Nephron (organoid): ENCODE data around the gene CTRB1.

Experiments
- H3K27ac Mint-ChIP-seq, 3 experiments: 2 replicates each; pipeline ENCODE4 v1.8.0; 2020; ENCODE audit warnings: mixed read lengths in 3 of 3, mild to moderate bottlenecking in 2 of 3, moderate library complexity in 1 of 3
- H3K27me3 Mint-ChIP-seq: 2 replicates; pipeline ENCODE4 v1.8.0; 2021; ENCODE audit warnings: low read depth, mild to moderate bottlenecking, moderate library complexity, mixed read lengths
- H3K36me3 Mint-ChIP-seq: 2 replicates; pipeline ENCODE4 v1.8.0; 2020; ENCODE audit warnings: low read depth, mixed read lengths
- H3K4me1 Mint-ChIP-seq: 2 replicates; pipeline ENCODE4 v1.8.0; 2020; ENCODE audit warnings: mixed read lengths
- H3K4me3 Mint-ChIP-seq, 3 experiments: 2 replicates each; pipeline ENCODE4 v1.8.0; 2020; ENCODE audit warnings: mild to moderate bottlenecking in 3 of 3, mixed read lengths in 3 of 3, moderate library complexity in 2 of 3
- H3K9me3 Mint-ChIP-seq: 2 replicates; pipeline ENCODE4 v1.8.0; 2020; ENCODE audit warnings: mixed read lengths
- TF ChIP-seq, protein P1 (sequence below), 3 experiments: fragments of 200-600 bp; sonication (generic); IDR thresholded peaks; one replicate each; pipeline ENCODE4 v1.5.0; 2021; ENCODE audit warnings: antibody characterized with exemption in 3 of 3; ENCODE audit not compliant: unreplicated experiment in 3 of 3

CTRB1 gene

DNA sequence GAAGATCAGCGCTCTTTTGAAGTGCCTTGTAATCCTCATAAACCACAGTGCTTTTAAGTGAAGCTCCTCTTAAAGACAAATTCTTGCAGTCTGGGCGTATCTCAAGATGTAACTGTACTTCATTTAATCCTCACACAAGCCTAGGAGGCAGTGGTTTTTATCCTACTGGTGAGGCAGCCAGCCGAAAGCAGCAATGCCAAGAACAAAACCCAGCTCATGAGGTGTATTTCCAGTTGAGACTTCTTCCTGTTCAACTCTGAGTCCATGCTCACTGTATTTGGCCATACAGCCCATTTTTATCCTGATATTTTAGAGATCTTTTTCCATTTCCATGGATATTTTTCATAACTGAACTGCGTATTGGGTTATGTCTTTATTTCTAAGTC, 25.5 kb upstream of the CTRB1 start:
- TF ChIP-seq, protein P1, sequence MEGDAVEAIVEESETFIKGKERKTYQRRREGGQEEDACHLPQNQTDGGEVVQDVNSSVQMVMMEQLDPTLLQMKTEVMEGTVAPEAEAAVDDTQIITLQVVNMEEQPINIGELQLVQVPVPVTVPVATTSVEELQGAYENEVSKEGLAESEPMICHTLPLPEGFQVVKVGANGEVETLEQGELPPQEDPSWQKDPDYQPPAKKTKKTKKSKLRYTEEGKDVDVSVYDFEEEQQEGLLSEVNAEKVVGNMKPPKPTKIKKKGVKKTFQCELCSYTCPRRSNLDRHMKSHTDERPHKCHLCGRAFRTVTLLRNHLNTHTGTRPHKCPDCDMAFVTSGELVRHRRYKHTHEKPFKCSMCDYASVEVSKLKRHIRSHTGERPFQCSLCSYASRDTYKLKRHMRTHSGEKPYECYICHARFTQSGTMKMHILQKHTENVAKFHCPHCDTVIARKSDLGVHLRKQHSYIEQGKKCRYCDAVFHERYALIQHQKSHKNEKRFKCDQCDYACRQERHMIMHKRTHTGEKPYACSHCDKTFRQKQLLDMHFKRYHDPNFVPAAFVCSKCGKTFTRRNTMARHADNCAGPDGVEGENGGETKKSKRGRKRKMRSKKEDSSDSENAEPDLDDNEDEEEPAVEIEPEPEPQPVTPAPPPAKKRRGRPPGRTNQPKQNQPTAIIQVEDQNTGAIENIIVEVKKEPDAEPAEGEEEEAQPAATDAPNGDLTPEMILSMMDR (IDR thresholded peaks at IDR 0.05; ENCODE audit: unreplicated experiment in 3 of 3) = no peak
- Mint-ChIP-seq H3K36me3 (no peaks in the 10 kb centered on the region), H3K27me3 (peaks cover 7% of the 10 kb centered on the region), H3K27ac (no peak overlapping the region), H3K4me1 (no peaks in the 10 kb centered on the region), H3K9me3 (no peaks in the 10 kb centered on the region), H3K4me3 (no peak overlapping the region)

DNA sequence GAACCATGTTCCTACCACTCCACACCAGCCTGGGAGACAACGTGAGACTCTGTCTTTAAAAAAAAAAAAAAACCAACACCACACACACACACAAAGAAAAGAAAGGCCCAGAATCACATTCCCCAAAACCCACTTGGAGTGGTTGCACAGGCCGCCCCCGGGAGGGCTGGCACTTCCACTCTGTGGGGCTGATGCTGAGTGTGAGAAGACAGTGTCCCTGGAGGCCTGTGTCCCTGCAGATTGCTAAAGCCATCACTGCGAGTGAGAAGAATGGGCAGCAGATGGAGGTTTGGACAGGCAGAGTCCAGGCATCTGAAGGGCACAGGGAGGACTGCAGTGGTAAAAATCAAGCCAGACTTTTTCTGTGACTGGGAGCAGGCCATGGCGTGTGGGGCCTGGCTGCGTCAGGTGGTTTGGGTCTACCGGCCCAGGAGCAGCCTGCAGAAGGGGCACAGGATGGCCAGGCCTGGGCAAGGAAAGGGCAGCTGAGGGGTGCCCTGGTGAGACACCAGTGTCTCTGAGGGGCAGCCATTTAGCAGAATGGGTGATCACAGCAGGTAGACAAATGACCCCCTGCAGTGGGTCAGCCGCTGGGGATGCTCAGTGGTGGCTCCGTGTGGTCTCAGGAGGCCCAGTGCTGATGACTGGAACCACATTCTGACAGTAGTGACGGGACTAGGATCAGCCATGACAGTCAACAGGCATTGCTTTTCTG, 24.9 kb upstream of the CTRB1 start:
- Mint-ChIP-seq H3K27ac (no peak overlapping the region), H3K27me3 (peaks cover 8% of the 10 kb centered on the region), H3K4me1 (no peaks in the 10 kb centered on the region), H3K9me3 (no peaks in the 10 kb centered on the region), H3K36me3 (no peaks in the 10 kb centered on the region), H3K4me3 (no peak overlapping the region)
- TF ChIP-seq, protein P1 (IDR thresholded peaks at IDR 0.05; ENCODE audit: unreplicated experiment in 3 of 3) = no peak

DNA sequence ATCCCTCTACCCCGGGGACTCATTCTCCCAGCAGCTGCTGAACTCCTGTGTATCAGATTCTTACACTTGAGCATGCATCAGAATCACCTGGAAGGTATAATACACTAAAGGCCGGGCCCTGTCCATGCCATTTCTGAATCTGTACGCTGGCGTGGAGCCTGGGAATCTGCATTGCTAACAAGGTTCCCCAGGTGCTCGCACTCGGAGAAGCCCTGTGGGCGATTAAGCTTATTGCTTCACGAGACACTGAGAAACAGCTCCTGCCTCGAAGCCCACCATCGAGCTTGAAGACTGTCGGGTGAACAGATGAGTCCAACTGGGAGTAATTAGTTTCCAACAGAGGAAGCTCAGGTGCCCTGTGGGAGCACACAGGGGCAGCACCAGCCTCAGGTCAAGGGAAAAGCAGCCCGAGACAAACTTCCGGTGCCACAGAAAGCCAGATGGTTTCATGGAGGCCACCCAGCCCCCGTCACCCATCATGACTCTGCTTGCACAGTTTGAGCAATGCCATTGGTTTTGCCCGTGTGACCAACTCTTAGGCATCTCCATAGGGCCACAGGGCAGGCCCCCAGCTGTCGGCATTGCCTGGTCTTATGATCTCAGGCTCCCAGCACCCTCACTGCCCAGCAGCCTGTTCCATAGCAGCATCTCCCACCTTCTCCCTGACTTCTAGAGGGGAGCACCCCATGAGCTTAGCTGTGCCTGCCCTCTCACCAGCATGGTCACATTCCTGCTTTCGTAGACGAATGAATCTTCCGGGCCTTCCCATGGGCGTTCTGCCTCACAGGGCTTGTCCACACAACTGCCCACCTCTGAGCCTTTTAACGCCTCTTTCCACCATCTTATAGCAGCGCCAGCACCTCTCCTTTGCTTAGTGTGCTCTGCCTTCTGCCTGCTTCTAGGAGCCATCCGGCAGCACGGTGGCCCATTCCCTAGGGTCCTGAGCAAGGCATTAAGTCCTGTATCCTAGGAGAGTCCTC, 22.7 kb upstream of the CTRB1 start:
- no peak overlapping the region for H3K27ac Mint-ChIP-seq
- no peaks in the 10 kb centered on the region for H3K9me3 Mint-ChIP-seq
- H3K36me3 Mint-ChIP-seq = no peaks in the 10 kb centered on the region
- H3K27me3 Mint-ChIP-seq = peaks cover 8% of the 10 kb centered on the region
- H3K4me3 Mint-ChIP-seq = no peak overlapping the region
- TF ChIP-seq, protein P1 (IDR thresholded peaks at IDR 0.05; ENCODE audit: unreplicated experiment in 3 of 3) = no peak
- no peaks in the 10 kb centered on the region for H3K4me1 Mint-ChIP-seq

DNA sequence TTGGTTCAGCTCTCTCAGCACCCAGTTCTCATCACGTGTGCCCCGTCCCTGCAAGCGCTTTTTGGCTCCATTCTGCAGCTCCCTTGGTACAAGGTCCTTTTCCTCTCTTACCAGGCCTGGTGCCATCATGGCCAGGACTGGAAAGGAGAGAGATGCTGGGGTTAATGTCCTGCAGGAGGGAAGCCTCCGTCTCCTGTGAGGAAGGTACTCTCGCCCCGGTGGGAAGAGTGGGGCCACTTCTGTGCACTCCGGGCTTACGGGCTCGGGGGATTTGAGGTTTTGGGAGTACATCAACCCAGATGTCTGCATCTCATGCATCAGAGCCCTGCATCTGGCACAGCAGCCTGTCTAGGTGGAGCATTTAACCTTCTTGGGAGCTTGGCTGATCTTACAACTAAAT, 22.0 kb upstream of the CTRB1 start:
- Mint-ChIP-seq H3K27me3 (peaks cover 8% of the 10 kb centered on the region), H3K4me1 (no peaks in the 10 kb centered on the region), H3K9me3 (no peaks in the 10 kb centered on the region), H3K27ac (no peak overlapping the region), H3K36me3 (no peaks in the 10 kb centered on the region), H3K4me3 (no peak overlapping the region)
- TF ChIP-seq, protein P1 (IDR thresholded peaks at IDR 0.05; ENCODE audit: unreplicated experiment in 3 of 3) = no peak

DNA sequence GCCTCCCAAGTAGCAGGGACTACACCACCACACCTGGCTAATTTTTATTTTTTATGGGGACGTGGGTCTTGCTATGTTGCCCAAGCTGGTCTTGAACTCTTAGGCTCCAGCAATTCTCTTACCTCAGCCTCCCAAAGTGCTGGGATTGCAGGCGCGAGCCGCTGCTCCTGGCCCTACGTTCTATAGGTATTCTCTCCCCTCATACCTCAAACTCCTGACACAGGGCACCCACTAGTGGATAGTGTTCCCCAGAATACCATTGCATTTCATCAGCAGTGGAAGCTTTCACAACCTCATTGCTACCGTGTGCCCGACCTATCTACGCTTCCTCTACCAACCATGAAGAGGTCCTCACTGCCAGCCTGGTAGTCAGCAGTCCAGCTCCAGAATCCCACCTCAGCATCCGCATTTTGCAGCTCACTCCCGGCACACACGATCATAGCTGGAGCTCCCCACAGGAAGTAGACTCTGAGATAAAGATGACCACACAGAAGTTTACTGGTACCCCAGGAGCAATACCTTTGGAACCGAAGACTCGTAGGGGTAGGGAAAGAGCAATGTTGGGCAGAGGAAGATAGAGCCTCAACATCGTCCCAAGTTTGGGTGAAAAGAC, 21.2 kb upstream of the CTRB1 start:
- H3K4me3 Mint-ChIP-seq = no peak overlapping the region
- H3K27me3 Mint-ChIP-seq = peaks cover 8% of the 10 kb centered on the region
- TF ChIP-seq, protein P1 (IDR thresholded peaks at IDR 0.05; ENCODE audit: unreplicated experiment in 3 of 3) = no peak
- no peaks in the 10 kb centered on the region for H3K9me3 Mint-ChIP-seq
- no peaks in the 10 kb centered on the region for H3K4me1 Mint-ChIP-seq
- H3K27ac Mint-ChIP-seq = no peak overlapping the region
- no peaks in the 10 kb centered on the region for H3K36me3 Mint-ChIP-seq
